ENCODE measurements around the gene NKTR.

The NKTR gene

GRCh38 chr3:42605546-42606173 is 5.2 kb downstream of the NKTR start:
- TF ChIP-seq, protein P1, sequence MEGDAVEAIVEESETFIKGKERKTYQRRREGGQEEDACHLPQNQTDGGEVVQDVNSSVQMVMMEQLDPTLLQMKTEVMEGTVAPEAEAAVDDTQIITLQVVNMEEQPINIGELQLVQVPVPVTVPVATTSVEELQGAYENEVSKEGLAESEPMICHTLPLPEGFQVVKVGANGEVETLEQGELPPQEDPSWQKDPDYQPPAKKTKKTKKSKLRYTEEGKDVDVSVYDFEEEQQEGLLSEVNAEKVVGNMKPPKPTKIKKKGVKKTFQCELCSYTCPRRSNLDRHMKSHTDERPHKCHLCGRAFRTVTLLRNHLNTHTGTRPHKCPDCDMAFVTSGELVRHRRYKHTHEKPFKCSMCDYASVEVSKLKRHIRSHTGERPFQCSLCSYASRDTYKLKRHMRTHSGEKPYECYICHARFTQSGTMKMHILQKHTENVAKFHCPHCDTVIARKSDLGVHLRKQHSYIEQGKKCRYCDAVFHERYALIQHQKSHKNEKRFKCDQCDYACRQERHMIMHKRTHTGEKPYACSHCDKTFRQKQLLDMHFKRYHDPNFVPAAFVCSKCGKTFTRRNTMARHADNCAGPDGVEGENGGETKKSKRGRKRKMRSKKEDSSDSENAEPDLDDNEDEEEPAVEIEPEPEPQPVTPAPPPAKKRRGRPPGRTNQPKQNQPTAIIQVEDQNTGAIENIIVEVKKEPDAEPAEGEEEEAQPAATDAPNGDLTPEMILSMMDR (IDR thresholded peaks at IDR 0.05): no peak

DNA sequence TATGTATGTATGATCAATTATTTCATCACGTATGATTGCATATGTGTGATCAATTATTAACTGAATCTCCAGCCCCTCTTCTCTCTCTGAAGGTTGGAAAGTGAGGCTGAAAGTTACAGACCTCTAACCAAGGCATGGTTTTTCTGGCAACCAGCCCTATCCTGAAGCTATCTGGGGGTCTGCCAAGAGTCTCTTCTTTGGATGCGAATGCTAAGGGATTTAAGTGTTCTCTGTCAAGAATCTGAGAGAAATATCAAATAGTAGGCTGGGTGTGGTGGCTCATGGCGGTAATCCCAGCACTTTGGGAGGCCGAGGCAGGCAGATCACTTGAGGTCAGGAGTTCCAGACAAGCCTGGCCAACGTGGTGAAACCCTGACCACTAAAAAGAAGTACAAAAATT is 8.1 kb downstream of the NKTR start:
- TF ChIP-seq, protein P1 (IDR thresholded peaks at IDR 0.05): no peak

DNA sequence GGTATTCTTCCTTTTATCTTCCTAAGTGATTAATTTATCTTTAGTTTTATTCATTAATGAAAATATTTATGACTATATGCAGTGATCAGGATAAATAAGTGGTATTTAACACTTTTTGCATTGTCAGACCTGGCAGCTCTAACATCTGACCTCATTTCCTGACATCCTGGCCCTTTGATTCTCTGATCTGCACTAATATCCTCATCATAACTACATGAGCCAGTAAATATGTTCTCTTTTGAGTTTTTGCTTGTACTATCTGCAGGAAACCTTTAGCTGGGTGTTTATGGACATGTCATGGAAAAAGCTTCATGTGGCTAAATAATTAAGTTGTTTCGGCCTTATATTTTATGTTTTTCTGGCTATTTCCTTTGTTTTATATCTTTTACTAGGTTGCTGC is 10.5 kb downstream of the NKTR start:
- TF ChIP-seq, protein P1 (IDR thresholded peaks at IDR 0.05): no peak

GRCh38 chr3:42612217-42612616 is 11.7 kb downstream of the NKTR start:
- TF ChIP-seq, protein P1 (IDR thresholded peaks at IDR 0.05): no peak

DNA sequence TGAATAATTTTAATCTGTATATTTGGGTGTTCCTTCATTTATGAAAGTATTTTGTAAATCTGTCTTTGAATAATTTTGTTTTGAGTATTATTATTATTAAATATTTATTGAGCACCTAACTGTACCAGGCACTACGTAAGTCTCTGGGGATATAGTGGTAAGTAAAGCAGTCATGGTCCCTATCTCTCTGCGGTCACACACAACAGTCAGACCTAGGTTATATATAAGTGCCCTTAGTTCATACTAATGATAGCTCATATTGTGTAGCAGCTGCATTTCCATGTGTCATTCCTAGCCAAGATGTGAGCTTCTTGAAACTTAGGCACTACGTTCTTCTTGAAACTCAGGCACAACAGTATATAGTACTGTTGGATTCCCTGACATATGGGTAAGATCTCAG is 12.4 kb downstream of the NKTR start:
- TF ChIP-seq, protein P1 (IDR thresholded peaks at IDR 0.05): no peak

- TF ChIP-seq, protein P1 (IDR thresholded peaks at IDR 0.05): peak; percentile 51; the same call in 1 of the 2 replicates
These were observed 13.0 kb downstream of the NKTR start for GRCh38 chr3:42613462-42613861.

- TF ChIP-seq, protein P1 (IDR thresholded peaks at IDR 0.05): no peak
These were observed 31.1 kb downstream of the NKTR start for GRCh38 chr3:42631620-42632019.

DNA sequence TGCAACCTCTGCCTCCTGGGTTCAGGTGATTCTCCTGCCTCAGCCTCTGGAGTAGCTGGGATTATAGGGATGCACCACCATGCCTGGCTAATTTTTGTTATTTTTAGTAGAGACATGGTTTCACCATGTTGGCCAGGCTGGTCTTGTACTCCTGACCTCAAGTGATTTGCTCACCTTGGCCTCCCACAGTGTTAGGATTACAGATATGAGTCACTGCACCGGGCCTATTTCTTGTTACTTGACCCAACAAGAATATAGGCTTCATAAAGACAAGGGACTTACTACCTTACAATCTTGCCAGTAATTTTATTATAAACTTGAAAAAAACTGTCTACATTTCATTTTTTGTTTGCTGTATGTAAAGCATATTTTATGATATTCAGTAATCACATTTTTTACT is 31.7 kb downstream of the NKTR start:
- TF ChIP-seq, protein P1 (IDR thresholded peaks at IDR 0.05): no peak
